Measurements from ENCODE around the gene NNMT.

DNA sequence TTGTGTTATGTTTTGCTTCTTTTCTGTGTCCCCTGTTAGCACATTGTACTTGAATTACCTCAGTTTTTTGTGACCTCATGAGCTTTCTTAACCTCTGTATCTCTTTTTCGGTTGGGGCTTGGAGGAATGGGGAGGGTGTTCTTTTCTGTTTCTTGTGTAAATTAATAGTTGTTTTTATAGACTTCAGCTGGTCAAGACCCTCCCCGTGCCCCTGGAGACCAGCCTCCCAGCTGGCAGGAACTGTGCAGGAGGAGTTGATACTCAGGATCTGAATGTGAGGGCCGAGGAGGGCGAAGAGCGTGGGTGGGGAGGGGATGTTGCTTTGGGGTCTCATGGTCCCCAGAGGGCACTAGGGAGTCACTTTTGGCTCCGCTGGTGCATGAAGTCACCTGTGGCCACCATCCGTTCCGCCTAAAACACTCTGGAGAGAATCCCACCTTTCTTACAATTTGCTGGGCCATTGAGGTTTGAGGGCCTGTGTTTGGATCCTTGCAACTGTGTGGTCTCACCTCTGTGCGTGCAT, 44.3 kb upstream of the NNMT start:
- TF ChIP-seq, protein P1, sequence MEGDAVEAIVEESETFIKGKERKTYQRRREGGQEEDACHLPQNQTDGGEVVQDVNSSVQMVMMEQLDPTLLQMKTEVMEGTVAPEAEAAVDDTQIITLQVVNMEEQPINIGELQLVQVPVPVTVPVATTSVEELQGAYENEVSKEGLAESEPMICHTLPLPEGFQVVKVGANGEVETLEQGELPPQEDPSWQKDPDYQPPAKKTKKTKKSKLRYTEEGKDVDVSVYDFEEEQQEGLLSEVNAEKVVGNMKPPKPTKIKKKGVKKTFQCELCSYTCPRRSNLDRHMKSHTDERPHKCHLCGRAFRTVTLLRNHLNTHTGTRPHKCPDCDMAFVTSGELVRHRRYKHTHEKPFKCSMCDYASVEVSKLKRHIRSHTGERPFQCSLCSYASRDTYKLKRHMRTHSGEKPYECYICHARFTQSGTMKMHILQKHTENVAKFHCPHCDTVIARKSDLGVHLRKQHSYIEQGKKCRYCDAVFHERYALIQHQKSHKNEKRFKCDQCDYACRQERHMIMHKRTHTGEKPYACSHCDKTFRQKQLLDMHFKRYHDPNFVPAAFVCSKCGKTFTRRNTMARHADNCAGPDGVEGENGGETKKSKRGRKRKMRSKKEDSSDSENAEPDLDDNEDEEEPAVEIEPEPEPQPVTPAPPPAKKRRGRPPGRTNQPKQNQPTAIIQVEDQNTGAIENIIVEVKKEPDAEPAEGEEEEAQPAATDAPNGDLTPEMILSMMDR (IDR thresholded peaks at IDR 0.05): no peak
- no peak for TF ChIP-seq EZH2 (IDR thresholded peaks at IDR 0.05; ENCODE audit: borderline replicate concordance, insufficient read depth, low read depth, low read length, poor library complexity, severe bottlenecking)

Data from B cell (primary cell).